GM23248 (cell line): ENCODE results near the gene PPP1R9A. TPM values are rescaled to one million over a fixed set of nuclear protein-coding genes. Genes with fewer than 3 reads are reported as not detected.

ENCODE experiments used
- DNase-seq: peaks from one replicate; pipeline ENCODE4 v3.0.0-alpha.2; 2015
- H2AFZ ChIP-seq: fragments of 200-600 bp; sonication (generic); 2 replicates; pipeline ENCODE4 v1.6.1; 2016; ENCODE audit warnings: antibody characterized with exemption
- H3F3A ChIP-seq: fragments of 200-600 bp; sonication (generic); 2 replicates; pipeline ENCODE4 v1.6.1; 2016; ENCODE audit warnings: mild to moderate bottlenecking, antibody characterized with exemption, mixed run types; ENCODE audit not compliant: insufficient read depth
- H3K27ac ChIP-seq: fragments of 200-600 bp; sonication (generic); 2 replicates; pipeline ENCODE4 v1.5.1; 2016; ENCODE audit warnings: mild to moderate bottlenecking
- H3K27me3 ChIP-seq: fragments of 200-600 bp; sonication (generic); replicated peaks from 2 replicates; pipeline ENCODE4 v1.6.1; 2016; ENCODE audit warnings: mild to moderate bottlenecking; ENCODE audit not compliant: insufficient read depth
- H3K36me3 ChIP-seq: fragments of 200-600 bp; sonication (generic); 2 replicates; pipeline ENCODE4 v1.6.1; 2016; ENCODE audit warnings: low read depth, mild to moderate bottlenecking
- H3K4me1 ChIP-seq: fragments of 200-600 bp; sonication (generic); 2 replicates; pipeline ENCODE4 v1.6.1; 2016; ENCODE audit warnings: mild to moderate bottlenecking; ENCODE audit not compliant: insufficient read depth
- H3K4me2 ChIP-seq: fragments of 200-600 bp; sonication (generic); one replicate; pipeline ENCODE4 v1.6.1; 2016; ENCODE audit warnings: mild to moderate bottlenecking; ENCODE audit not compliant: unreplicated experiment
- H3K4me3 ChIP-seq: fragments of 200-600 bp; sonication (generic); 2 replicates; pipeline ENCODE4 v1.5.1; 2016; ENCODE audit warnings: mild to moderate bottlenecking
- H3K79me2 ChIP-seq: fragments of 200-600 bp; sonication (generic); 2 replicates; pipeline ENCODE4 v1.6.1; 2016; ENCODE audit warnings: mild to moderate bottlenecking; ENCODE audit not compliant: insufficient read depth
- H3K9ac ChIP-seq: fragments of 200-600 bp; sonication (generic); 2 replicates; pipeline ENCODE4 v1.6.1; 2016; ENCODE audit warnings: mild to moderate bottlenecking
- H3K9me2 ChIP-seq: fragments of 200-600 bp; sonication (generic); 2 replicates; pipeline ENCODE4 v1.6.1; 2016; ENCODE audit warnings: mixed run types, mild to moderate bottlenecking, moderate library complexity; ENCODE audit not compliant: insufficient read depth
- H3K9me3 ChIP-seq: fragments of 200-600 bp; sonication (generic); one replicate; pipeline ENCODE4 v1.6.1; 2017; ENCODE audit warnings: low read depth
- H4K20me1 ChIP-seq: fragments of 200-600 bp; sonication (generic); 2 replicates; pipeline ENCODE4 v1.6.0; 2016; ENCODE audit not compliant: insufficient read depth
- EZH2 ChIP-seq: fragments of 200-600 bp; sonication (generic); IDR thresholded peaks from 2 replicates; pipeline ENCODE4 v1.6.1; 2018; ENCODE audit warnings: antibody characterized with exemption, mild to moderate bottlenecking; ENCODE audit not compliant: insufficient read depth, poor library complexity, severe bottlenecking
- EZH2phosphoT487 ChIP-seq: fragments of 200-600 bp; sonication (generic); IDR thresholded peaks from 2 replicates; pipeline ENCODE4 v1.6.1; 2018; ENCODE audit warnings: antibody characterized with exemption, moderate library complexity, mild to moderate bottlenecking, low read depth; ENCODE audit not compliant: insufficient read depth
- WGBS, 2 experiments: methylation state at CpG; one replicate each; pipeline ENCODE4 v1.1.6; 2015 to 2017; ENCODE audit warnings: low lambda C conversion rate in 2 of 2, low coverage in 1 of 2; ENCODE audit errors: missing lambda C conversion rate in 2 of 2; 5-methylcytosine and 5-hydroxymethylcytosine counted together
- in situ Hi-C: fragments of 300-500 bp; cut with MboI; formaldehyde crosslinking; loops from 2 replicates; pipeline ENCODE4 v1.15.0; 2020
- polyA plus RNA-seq: library from polyadenylated mRNA; unstranded; fragments of >200 nt; fragmentation: Nextera tagmentation; extraction: Ambion mirVana; gene quantifications from 2 replicates; pipeline ENCODE4 v1.2.1, GENCODE V29; 2016
- total RNA-seq: library from RNA; depleted of rRNA; stranded (reverse); fragments of >200 nt; shearing (Covaris generic); gene quantifications from 2 replicates; pipeline ENCODE4 v1.2.3, GENCODE V29; 2014

PPP1R9A gene
- total and polyA plus RNA-seq, 2 experiments from 2014 or later, result 0.03 TPM; not detected in 1

GRCh38 chr7:94928168-94928707 is 20.8 kb downstream of the PPP1R9A start:
- no peak for DNase-seq
- H3K27ac ChIP-seq, result no peak overlapping the region
- no peaks in the 10 kb centered on the region for H3K36me3 ChIP-seq
- H4K20me1 ChIP-seq, result no peaks in the 10 kb centered on the region
- H2AFZ ChIP-seq, result no peak overlapping the region
- no peaks in the 10 kb centered on the region for H3K9me3 ChIP-seq
- no peaks in the 10 kb centered on the region for H3K4me1 ChIP-seq
- H3K9ac ChIP-seq, result no peak overlapping the region
- in situ Hi-C loops, result no loop called here
- no peak overlapping the region for H3K4me2 ChIP-seq
- H3K4me3 ChIP-seq, result no peak overlapping the region
- TF ChIP-seq EZH2 (no peak), EZH2phosphoT487 (no peak)
- no peaks in the 10 kb centered on the region for H3K9me2 ChIP-seq
- H3K27me3 ChIP-seq, result no peaks in the 10 kb centered on the region; the same call in 1 of the 2 replicates
- H3K79me2 ChIP-seq, result no peaks in the 10 kb centered on the region
- H3F3A ChIP-seq, result no peaks in the 10 kb centered on the region

DNA sequence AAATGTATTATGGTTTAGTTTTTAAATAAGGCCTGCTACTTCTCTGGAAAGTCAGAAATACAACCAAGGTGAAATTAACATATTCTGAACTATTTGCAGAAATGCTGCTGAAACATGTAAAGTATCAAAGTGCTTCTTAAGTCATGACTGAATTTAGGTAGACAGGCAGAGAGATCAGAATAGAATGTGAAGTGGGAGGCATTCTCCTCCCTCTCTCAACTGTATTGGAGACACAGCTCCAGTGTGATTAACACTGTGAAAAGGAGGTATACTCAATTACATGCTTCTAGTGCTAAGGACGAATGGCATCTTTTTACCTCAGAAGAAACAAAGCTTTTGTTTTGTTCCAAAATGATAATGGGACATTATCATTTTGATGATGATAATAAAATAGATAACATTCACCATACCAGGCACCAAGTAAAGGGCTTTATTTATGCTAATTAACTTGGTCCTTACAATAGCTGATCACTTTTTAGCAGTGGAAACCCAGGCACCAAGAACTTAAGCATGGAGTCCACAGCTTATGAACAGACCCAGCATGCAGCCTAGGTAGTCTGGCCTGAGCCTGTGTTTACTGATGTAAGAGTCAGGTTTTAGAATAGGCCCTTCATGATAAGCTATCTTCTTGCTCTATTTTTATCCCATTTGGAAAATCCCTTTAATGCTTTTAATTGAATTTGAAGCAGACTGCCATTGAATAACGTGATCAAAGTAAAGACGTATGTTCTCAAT is 26.0 kb downstream of the PPP1R9A start:
- H3F3A ChIP-seq, result no peaks in the 10 kb centered on the region
- in situ Hi-C loops, result no loop called here
- no peak for DNase-seq
- no peak overlapping the region for H3K9ac ChIP-seq
- H3K4me1 ChIP-seq, result no peaks in the 10 kb centered on the region
- no peak overlapping the region for H3K27ac ChIP-seq
- no peaks in the 10 kb centered on the region for H4K20me1 ChIP-seq
- TF ChIP-seq EZH2phosphoT487 (no peak), EZH2 (no peak)
- no peaks in the 10 kb centered on the region for H3K27me3 ChIP-seq
- WGBS, 2 experiments, result 34 to 37% methylated on average over 3 of the region's 3 CpGs
- H2AFZ ChIP-seq, result no peak overlapping the region
- no peaks in the 10 kb centered on the region for H3K79me2 ChIP-seq
- no peak overlapping the region for H3K4me3 ChIP-seq
- H3K4me2 ChIP-seq, result no peak overlapping the region
- no peaks in the 10 kb centered on the region for H3K9me2 ChIP-seq
- no peaks in the 10 kb centered on the region for H3K9me3 ChIP-seq
- no peaks in the 10 kb centered on the region for H3K36me3 ChIP-seq

DNA sequence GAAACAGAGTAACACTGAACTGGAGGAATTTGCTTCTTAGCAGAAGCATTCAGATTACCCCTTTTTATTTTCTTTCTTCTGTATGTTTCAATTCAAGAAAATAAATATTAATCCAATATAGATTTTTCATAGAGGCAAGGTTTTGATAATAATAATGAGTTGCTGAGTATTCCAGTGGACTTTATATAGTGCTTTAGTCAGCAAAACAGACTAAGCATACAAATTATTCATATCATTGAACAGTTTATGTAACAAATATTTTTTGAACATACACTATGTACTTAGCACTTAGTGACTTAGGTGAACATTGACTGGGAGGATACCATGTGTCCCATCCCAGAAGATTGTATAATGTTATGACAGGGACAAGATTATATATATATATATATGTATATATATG is 32.0 kb downstream of the PPP1R9A start:
- Histone ChIP-seq H3K4me2 (no peak overlapping the region), H3K4me1 (no peaks in the 10 kb centered on the region), H3K9ac (no peak overlapping the region), H3K9me2 (no peaks in the 10 kb centered on the region), H3K4me3 (no peak overlapping the region), H3K36me3 (no peaks in the 10 kb centered on the region), H3F3A (no peaks in the 10 kb centered on the region), H3K27ac (no peak overlapping the region), H2AFZ (no peak overlapping the region), H4K20me1 (no peaks in the 10 kb centered on the region), H3K27me3 (no peaks in the 10 kb centered on the region), H3K9me3 (no peaks in the 10 kb centered on the region), H3K79me2 (no peaks in the 10 kb centered on the region)
- TF ChIP-seq EZH2 (no peak), EZH2phosphoT487 (no peak)
- DNase-seq, result no peak
- in situ Hi-C loops, result no loop called here

- H2AFZ ChIP-seq, result no peak overlapping the region
- H3K9ac ChIP-seq, result no peak overlapping the region
- H3K4me3 ChIP-seq, result no peak overlapping the region
- H3K4me2 ChIP-seq, result no peak overlapping the region
- no peaks in the 10 kb centered on the region for H3K36me3 ChIP-seq
- no peak overlapping the region for H3K27ac ChIP-seq
- no peaks in the 10 kb centered on the region for H3K9me2 ChIP-seq
- no peaks in the 10 kb centered on the region for H3K4me1 ChIP-seq
- no peaks in the 10 kb centered on the region for H3K27me3 ChIP-seq
- H3K9me3 ChIP-seq, result no peaks in the 10 kb centered on the region
- no peak for DNase-seq
- in situ Hi-C loops, result no loop called here
- TF ChIP-seq EZH2phosphoT487 (no peak), EZH2 (no peak)
- no peaks in the 10 kb centered on the region for H4K20me1 ChIP-seq
- H3F3A ChIP-seq, result no peaks in the 10 kb centered on the region
- H3K79me2 ChIP-seq, result no peaks in the 10 kb centered on the region
Measured at GRCh38 chr7:94940241-94940640, 32.8 kb downstream of the PPP1R9A start.
